HL-60 (cell line): ENCODE results near the gene FAM229A.

ENCODE experiments used
- DNase-seq, 2 experiments: peaks; one replicate each; pipeline ENCODE4 v3.0.0-alpha.2; 2010 to 2020; ENCODE audit warnings: low read depth in 1 of 2, low spot score in 1 of 2
- H3K27ac ChIP-seq: fragments of 250-450 bp; sonication (Bioruptor Pico); replicated peaks from 2 replicates; pipeline ENCODE4 v1.5.1; 2020; ENCODE audit warnings: mild to moderate bottlenecking, moderate library complexity
- H3K27me3 ChIP-seq: fragments of 250-450 bp; sonication (Bioruptor Pico); 2 replicates; pipeline ENCODE4 v1.5.1; 2021; ENCODE audit warnings: mild to moderate bottlenecking, moderate library complexity; ENCODE audit not compliant: insufficient read depth, poor library complexity, severe bottlenecking
- H3K4me3 ChIP-seq: replicated peaks from 2 replicates; pipeline ENCODE4 v1.5.1; 2011; ENCODE audit warnings: mild to moderate bottlenecking, control low read depth, low read length; ENCODE audit not compliant: insufficient read depth
- GABPA ChIP-seq: IDR thresholded peaks from 2 replicates; pipeline ENCODE4 v1.6.1; 2012; ENCODE audit warnings: low read depth
- POLR2AphosphoS5 ChIP-seq: IDR thresholded peaks from 2 replicates; pipeline ENCODE4 v1.6.1; 2012; ENCODE audit warnings: low read depth
- SPI1 ChIP-seq: IDR thresholded peaks from 2 replicates; pipeline ENCODE4 v1.6.1; 2012; ENCODE audit warnings: low read depth, mild to moderate bottlenecking, borderline replicate concordance
- TF ChIP-seq, protein P1 (sequence below): IDR thresholded peaks from 2 replicates; pipeline ENCODE4 v1.6.1; 2012; ENCODE audit warnings: low read depth; ENCODE audit not compliant: insufficient replicate concordance
- TF ChIP-seq, protein P2 (sequence below): IDR thresholded peaks from one replicate; pipeline ENCODE4 v1.5.1; 2011; ENCODE audit warnings: low read length, control low read depth, inconsistent platforms; ENCODE audit not compliant: insufficient read depth

Gene FAM229A

DNA sequence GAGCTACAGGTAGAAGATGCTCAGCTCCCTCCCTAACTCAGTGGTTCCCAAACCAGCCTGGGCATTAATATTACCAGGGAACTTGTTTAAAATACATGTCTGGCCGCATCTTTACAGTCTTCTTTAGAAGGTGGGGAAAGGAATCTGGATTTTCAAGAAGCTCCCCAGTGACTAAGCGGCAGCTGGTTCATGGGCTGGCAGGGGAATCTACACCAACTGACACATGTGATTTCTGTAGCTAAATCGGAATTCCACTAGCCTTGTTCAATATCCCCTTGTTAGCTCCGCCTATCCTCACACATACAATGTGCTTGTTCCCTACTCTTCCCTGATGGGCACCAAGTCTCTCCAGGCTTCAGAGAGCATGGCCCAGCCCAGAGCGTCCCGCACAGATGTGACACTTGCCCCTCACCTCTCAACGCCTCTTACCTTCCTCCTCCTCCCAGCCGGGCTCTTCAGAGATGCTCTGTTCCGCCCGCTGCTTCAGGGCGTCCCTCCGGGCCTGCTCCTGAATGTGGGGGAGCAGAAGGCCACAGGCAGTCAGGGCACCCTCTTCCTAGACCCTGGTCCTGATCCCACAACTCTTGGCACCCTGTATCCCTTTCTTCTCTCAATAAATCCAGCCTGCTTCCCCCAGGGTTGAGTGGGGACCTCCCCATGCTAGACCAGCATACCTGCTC is 15.4 kb upstream of the FAM229A start:
- Histone ChIP-seq H3K4me3 (no peak overlapping the region), H3K27me3 (no peaks in the 10 kb centered on the region), H3K27ac (no peak overlapping the region)
- no peak for DNase-seq
- TF ChIP-seq, protein P1, sequence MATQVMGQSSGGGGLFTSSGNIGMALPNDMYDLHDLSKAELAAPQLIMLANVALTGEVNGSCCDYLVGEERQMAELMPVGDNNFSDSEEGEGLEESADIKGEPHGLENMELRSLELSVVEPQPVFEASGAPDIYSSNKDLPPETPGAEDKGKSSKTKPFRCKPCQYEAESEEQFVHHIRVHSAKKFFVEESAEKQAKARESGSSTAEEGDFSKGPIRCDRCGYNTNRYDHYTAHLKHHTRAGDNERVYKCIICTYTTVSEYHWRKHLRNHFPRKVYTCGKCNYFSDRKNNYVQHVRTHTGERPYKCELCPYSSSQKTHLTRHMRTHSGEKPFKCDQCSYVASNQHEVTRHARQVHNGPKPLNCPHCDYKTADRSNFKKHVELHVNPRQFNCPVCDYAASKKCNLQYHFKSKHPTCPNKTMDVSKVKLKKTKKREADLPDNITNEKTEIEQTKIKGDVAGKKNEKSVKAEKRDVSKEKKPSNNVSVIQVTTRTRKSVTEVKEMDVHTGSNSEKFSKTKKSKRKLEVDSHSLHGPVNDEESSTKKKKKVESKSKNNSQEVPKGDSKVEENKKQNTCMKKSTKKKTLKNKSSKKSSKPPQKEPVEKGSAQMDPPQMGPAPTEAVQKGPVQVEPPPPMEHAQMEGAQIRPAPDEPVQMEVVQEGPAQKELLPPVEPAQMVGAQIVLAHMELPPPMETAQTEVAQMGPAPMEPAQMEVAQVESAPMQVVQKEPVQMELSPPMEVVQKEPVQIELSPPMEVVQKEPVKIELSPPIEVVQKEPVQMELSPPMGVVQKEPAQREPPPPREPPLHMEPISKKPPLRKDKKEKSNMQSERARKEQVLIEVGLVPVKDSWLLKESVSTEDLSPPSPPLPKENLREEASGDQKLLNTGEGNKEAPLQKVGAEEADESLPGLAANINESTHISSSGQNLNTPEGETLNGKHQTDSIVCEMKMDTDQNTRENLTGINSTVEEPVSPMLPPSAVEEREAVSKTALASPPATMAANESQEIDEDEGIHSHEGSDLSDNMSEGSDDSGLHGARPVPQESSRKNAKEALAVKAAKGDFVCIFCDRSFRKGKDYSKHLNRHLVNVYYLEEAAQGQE, result no peak
- TF ChIP-seq POLR2AphosphoS5 (no peak), GABPA (no peak), SPI1 (no peak)
- TF ChIP-seq, protein P2, sequence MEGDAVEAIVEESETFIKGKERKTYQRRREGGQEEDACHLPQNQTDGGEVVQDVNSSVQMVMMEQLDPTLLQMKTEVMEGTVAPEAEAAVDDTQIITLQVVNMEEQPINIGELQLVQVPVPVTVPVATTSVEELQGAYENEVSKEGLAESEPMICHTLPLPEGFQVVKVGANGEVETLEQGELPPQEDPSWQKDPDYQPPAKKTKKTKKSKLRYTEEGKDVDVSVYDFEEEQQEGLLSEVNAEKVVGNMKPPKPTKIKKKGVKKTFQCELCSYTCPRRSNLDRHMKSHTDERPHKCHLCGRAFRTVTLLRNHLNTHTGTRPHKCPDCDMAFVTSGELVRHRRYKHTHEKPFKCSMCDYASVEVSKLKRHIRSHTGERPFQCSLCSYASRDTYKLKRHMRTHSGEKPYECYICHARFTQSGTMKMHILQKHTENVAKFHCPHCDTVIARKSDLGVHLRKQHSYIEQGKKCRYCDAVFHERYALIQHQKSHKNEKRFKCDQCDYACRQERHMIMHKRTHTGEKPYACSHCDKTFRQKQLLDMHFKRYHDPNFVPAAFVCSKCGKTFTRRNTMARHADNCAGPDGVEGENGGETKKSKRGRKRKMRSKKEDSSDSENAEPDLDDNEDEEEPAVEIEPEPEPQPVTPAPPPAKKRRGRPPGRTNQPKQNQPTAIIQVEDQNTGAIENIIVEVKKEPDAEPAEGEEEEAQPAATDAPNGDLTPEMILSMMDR, result no peak

DNA sequence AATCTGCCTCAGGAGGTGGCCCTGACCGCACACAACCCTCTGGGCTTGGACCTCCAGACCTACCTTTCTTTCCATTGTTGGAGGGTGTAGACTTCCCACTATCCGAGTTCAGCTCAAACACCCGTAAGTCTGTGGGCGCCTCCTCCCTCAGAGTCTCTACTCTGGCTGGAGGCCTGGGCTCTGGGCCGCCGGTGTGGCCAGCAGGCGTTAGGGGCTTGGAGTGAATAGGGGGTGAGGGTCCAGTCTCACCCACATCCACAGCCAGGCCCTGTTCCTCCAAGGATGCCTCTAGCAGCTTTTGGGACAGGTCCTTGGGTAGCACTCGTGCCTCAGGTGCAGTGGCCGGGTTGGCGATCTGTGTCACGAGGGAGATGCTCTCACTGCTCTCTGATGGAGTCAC is 13.9 kb upstream of the FAM229A start:
- H3K27me3 ChIP-seq, result no peaks in the 10 kb centered on the region
- TF ChIP-seq, protein P1, result no peak
- TF ChIP-seq SPI1 (no peak), POLR2AphosphoS5 (no peak), GABPA (no peak)
- TF ChIP-seq, protein P2, result no peak
- H3K27ac ChIP-seq, result no peak overlapping the region
- no peak overlapping the region for H3K4me3 ChIP-seq
- DNase-seq, result no peak

DNA sequence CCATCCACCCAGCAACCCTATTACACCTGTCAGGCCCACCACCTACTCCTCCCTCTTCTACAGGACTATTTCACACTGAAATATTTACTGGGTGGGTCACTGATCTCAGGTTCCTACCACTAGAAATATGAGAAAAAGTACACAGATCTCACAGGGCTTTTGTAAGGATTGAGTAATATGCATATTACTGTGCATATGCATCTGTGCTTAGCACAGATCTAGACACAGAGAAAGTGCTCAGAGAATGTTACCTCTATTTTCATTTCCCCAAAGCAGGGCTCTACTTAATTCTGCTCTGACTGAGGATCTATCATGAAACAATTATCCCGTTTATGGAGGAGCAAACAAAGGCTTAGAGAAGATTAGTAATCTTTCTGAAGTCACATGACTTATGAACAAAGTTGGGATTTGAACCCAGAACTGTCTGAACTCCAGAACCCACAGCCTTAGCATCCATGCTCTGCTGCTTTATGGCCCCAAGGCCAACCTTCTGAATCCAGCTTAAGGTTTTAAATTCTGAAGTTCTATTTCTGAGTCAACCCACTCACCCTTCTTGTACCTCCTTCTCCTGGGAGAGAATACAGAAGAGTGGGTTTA is 11.8 kb upstream of the FAM229A start:
- TF ChIP-seq, protein P2, result no peak
- TF ChIP-seq, protein P1, result no peak
- no peak for TF ChIP-seq GABPA
- TF ChIP-seq POLR2AphosphoS5, result no peak
- TF ChIP-seq SPI1, result no peak
- H3K27ac ChIP-seq, result no peak overlapping the region
- no peak for DNase-seq
- H3K4me3 ChIP-seq, result no peak overlapping the region
- no peaks in the 10 kb centered on the region for H3K27me3 ChIP-seq
